Measurements from ENCODE around the gene CANT1. TPM values are rescaled to one million over a fixed set of nuclear protein-coding genes. Genes with fewer than 3 reads are reported as not detected.

The CANT1 gene
- total RNA-seq, 1 donor from 2014 or later, result 72.1 TPM

- Histone ChIP-seq H3K79me2 (ENCODE audit: insufficient read depth, low read length) (peaks cover 63% of the 10 kb centered on the region), H2AFZ (ENCODE audit: low read depth, low read length) (no peak overlapping the region), H4K20me1 (ENCODE audit: insufficient read depth, low read length) (peaks cover 93% of the 10 kb centered on the region), H3K9ac (ENCODE audit: low read length) (no peak overlapping the region), H3K27ac (ENCODE audit: low read depth, low read length) (no peak overlapping the region), H3K4me2 (ENCODE audit: low read length) (no peak overlapping the region), H3K4me1 (ENCODE audit: insufficient read depth, low read length) (no peaks in the 10 kb centered on the region), H3K36me3 (ENCODE audit: insufficient read depth, low read length) (peaks cover 3% of the 10 kb centered on the region), H3K9me3 (ENCODE audit: insufficient read depth, low read depth, low read length) (no peaks in the 10 kb centered on the region), H3K4me3 (ENCODE audit: insufficient read depth, low read depth, low read length) (no peak overlapping the region), H3K27me3 (ENCODE audit: insufficient read depth, low read length) (no peaks in the 10 kb centered on the region)
- Mint-ChIP-seq H3K4me1 (ENCODE audit: low read depth, unreplicated experiment) (no peaks in the 10 kb centered on the region), H3K9me3 (ENCODE audit: unreplicated experiment) (no peaks in the 10 kb centered on the region), H3K27ac (ENCODE audit: unreplicated experiment) (no peak overlapping the region), H3K4me3 (ENCODE audit: unreplicated experiment) (no peak overlapping the region), H3K27me3 (ENCODE audit: low read depth, unreplicated experiment) (no peaks in the 10 kb centered on the region), H3K36me3 (ENCODE audit: low read depth, unreplicated experiment) (peaks cover 19% of the 10 kb centered on the region)
- FAIRE-seq, result no peak
- no peak for DNase-seq (ENCODE audit: low read depth)
- TF ChIP-seq EZH2 (IDR thresholded peaks at IDR 0.05; ENCODE audit: insufficient read depth, low read length), result no peak
- TF ChIP-seq, protein P1, sequence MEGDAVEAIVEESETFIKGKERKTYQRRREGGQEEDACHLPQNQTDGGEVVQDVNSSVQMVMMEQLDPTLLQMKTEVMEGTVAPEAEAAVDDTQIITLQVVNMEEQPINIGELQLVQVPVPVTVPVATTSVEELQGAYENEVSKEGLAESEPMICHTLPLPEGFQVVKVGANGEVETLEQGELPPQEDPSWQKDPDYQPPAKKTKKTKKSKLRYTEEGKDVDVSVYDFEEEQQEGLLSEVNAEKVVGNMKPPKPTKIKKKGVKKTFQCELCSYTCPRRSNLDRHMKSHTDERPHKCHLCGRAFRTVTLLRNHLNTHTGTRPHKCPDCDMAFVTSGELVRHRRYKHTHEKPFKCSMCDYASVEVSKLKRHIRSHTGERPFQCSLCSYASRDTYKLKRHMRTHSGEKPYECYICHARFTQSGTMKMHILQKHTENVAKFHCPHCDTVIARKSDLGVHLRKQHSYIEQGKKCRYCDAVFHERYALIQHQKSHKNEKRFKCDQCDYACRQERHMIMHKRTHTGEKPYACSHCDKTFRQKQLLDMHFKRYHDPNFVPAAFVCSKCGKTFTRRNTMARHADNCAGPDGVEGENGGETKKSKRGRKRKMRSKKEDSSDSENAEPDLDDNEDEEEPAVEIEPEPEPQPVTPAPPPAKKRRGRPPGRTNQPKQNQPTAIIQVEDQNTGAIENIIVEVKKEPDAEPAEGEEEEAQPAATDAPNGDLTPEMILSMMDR (IDR thresholded peaks at IDR 0.05; ENCODE audit: insufficient read depth, low read depth, low read length), result no peak
Observed at GRCh38 chr17:78998311-78999055, 11.1 kb downstream of the CANT1 start.

DNA sequence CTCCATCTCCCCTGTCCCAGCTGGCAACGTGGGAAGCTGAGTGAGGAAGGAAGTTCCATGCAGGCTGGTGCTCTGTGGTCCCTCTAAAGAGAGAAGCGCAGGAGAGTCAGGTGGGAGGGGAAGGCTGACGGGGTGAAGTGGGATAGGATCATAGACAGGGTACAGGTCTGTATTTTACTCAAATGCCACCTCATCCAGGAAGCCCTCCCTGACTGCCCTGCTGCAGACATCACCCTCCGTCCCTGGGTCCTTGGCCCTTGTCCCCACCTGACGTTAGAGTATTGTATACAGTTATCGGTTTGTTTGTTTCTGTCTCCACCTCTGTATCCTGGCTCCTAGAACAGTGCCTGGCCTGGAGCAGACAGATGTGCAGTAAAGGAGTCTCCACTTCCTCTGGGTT, 11.7 kb downstream of the CANT1 start:
- FAIRE-seq (no peak), DNase-seq (ENCODE audit: low read depth) (no peak)
- H3K9me3 Mint-ChIP-seq (ENCODE audit: unreplicated experiment), result no peaks in the 10 kb centered on the region
- Histone ChIP-seq H3K9me3 (ENCODE audit: insufficient read depth, low read depth, low read length) (no peaks in the 10 kb centered on the region), H3K9ac (ENCODE audit: low read length) (no peak overlapping the region), H3K4me3 (ENCODE audit: insufficient read depth, low read depth, low read length) (no peak overlapping the region), H3K4me1 (ENCODE audit: insufficient read depth, low read length) (no peaks in the 10 kb centered on the region), H3K4me2 (ENCODE audit: low read length) (no peak overlapping the region), H3K27ac (ENCODE audit: low read depth, low read length) (no peak overlapping the region), H3K79me2 (ENCODE audit: insufficient read depth, low read length) (peaks cover 57% of the 10 kb centered on the region), H3K27me3 (ENCODE audit: insufficient read depth, low read length) (no peaks in the 10 kb centered on the region), H4K20me1 (ENCODE audit: insufficient read depth, low read length) (peaks cover 93% of the 10 kb centered on the region), H3K36me3 (ENCODE audit: insufficient read depth, low read length) (peaks cover 3% of the 10 kb centered on the region), H2AFZ (ENCODE audit: low read depth, low read length) (no peak overlapping the region)
- no peak overlapping the region for H3K4me3 Mint-ChIP-seq (ENCODE audit: unreplicated experiment)
- no peaks in the 10 kb centered on the region for H3K27me3 Mint-ChIP-seq (ENCODE audit: low read depth, unreplicated experiment)
- H3K27ac Mint-ChIP-seq (ENCODE audit: unreplicated experiment), result no peak overlapping the region
- H3K4me1 Mint-ChIP-seq (ENCODE audit: low read depth, unreplicated experiment), result no peaks in the 10 kb centered on the region
- H3K36me3 Mint-ChIP-seq (ENCODE audit: low read depth, unreplicated experiment), result peaks cover 18% of the 10 kb centered on the region
- TF ChIP-seq EZH2 (IDR thresholded peaks at IDR 0.05; ENCODE audit: insufficient read depth, low read length), result no peak

GRCh38 chr17:78997231-78997741, 12.3 kb downstream of the CANT1 start:
- H3K79me2 ChIP-seq (ENCODE audit: insufficient read depth, low read length), result peaks cover 51% of the 10 kb centered on the region
- no peaks in the 10 kb centered on the region for H3K9me3 Mint-ChIP-seq (ENCODE audit: unreplicated experiment)
- peaks cover 93% of the 10 kb centered on the region for H4K20me1 ChIP-seq (ENCODE audit: insufficient read depth, low read length)
- H3K4me3 Mint-ChIP-seq (ENCODE audit: unreplicated experiment), result no peak overlapping the region
- no peak overlapping the region for H3K27ac Mint-ChIP-seq (ENCODE audit: unreplicated experiment)
- no peak overlapping the region for H3K4me2 ChIP-seq (ENCODE audit: low read length)
- no peaks in the 10 kb centered on the region for H3K27me3 ChIP-seq (ENCODE audit: insufficient read depth, low read length)
- H3K27me3 Mint-ChIP-seq (ENCODE audit: low read depth, unreplicated experiment), result no peaks in the 10 kb centered on the region
- no peak overlapping the region for H3K27ac ChIP-seq (ENCODE audit: low read depth, low read length)
- H2AFZ ChIP-seq (ENCODE audit: low read depth, low read length), result no peak overlapping the region
- FAIRE-seq (no peak), DNase-seq (ENCODE audit: low read depth) (no peak)
- H3K36me3 ChIP-seq (ENCODE audit: insufficient read depth, low read length), result peaks cover 9% of the 10 kb centered on the region
- no peaks in the 10 kb centered on the region for H3K9me3 ChIP-seq (ENCODE audit: insufficient read depth, low read depth, low read length)
- no peak overlapping the region for H3K4me3 ChIP-seq (ENCODE audit: insufficient read depth, low read depth, low read length)
- H3K9ac ChIP-seq (ENCODE audit: low read length), result no peak overlapping the region
- H3K36me3 Mint-ChIP-seq (ENCODE audit: low read depth, unreplicated experiment), result peaks cover 13% of the 10 kb centered on the region
- H3K4me1 ChIP-seq (ENCODE audit: insufficient read depth, low read length), result no peaks in the 10 kb centered on the region
- TF ChIP-seq, protein P1 (IDR thresholded peaks at IDR 0.05; ENCODE audit: insufficient read depth, low read depth, low read length), result no peak
- TF ChIP-seq EZH2 (IDR thresholded peaks at IDR 0.05; ENCODE audit: insufficient read depth, low read length), result no peak
- no peaks in the 10 kb centered on the region for H3K4me1 Mint-ChIP-seq (ENCODE audit: low read depth, unreplicated experiment)

Measured in astrocyte (in vitro differentiated cells and primary cell).